ENCODE measurements around the gene CNTN1. TPM values are rescaled to one million over a fixed set of nuclear protein-coding genes. Genes with fewer than 3 reads are reported as not detected.

CNTN1 gene
- total and polyA plus RNA-seq, 10 of the 15 experiments (the other 5 are each of a cell fraction or from before 2014, with no cell fraction given): 0.06 to 0.14 TPM; not detected in 8

DNA sequence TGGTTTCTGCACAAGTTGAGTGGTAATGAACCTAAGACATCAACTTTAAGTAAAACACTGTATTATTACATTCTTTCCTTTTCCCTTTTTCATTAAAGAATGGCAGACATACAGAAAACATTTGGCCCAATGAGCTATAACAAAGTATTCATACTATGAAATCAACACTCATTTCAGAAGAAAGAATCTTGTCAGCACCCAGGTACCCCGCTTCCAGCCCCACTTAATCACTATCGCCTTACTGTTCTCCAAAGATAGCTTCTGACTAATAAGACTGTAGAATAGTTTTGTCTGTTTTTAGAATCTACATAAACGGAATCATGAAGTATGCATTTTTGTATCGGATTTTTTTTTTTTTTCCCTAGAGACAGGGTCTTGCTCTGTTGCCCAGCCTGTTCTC lies 9.5 kb downstream of the CNTN1 start:
- Histone ChIP-seq H3K36me3 (ENCODE audit: control insufficient read depth in 2 of 2, insufficient read depth in 2 of 2, low read length in 1 of 2) (no peaks in the 10 kb centered on the region), H3K9me3 (replicated peaks; ENCODE audit: control insufficient read depth, insufficient read depth, low read length) (no peaks in the 10 kb centered on the region), H3K79me2 (ENCODE audit: control insufficient read depth, insufficient read depth, low read length) (no peaks in the 10 kb centered on the region), H3K9ac (ENCODE audit: control insufficient read depth, insufficient read depth, low read length) (no peak overlapping the region), H3K27me3 (replicated peaks in 1 of 2; ENCODE audit: control insufficient read depth in 2 of 2, insufficient read depth in 2 of 2, low read length in 1 of 2) (no peaks in the 10 kb centered on the region; a peak in 1 of 4 replicates), H3K4me2 (ENCODE audit: control insufficient read depth, insufficient read depth) (no peak overlapping the region), H3K4me3 (no peak overlapping the region), H3K4me1 (ENCODE audit: control insufficient read depth, insufficient read depth, low read length) (no peaks in the 10 kb centered on the region), H2AFZ (ENCODE audit: control insufficient read depth, low read depth, low read length) (no peak overlapping the region), H3K27ac (ENCODE audit: control insufficient read depth, insufficient read depth) (no peak overlapping the region), H4K20me1 (ENCODE audit: control insufficient read depth, insufficient read depth) (no peaks in the 10 kb centered on the region)
- intact Hi-C loops (cut with micrococcal nuclease; ENCODE audit: unreplicated experiment): no loop called here
- 2% methylated on average over 4 of the region's 4 CpGs for WGBS (ENCODE audit: insufficient coverage, insufficient replicate concordance, low lambda C conversion rate, missing lambda C conversion rate)
- no peak for DNase-seq (ENCODE audit: low read depth, low spot score)
- CTCF ChIA-PET: interaction anchor here (0.6 to 0.7 kb wide), 2 partner anchors 30 to 499 kb away, joined by 4 read pairs; no protein-coding TSS in a partner anchor
- BruUV-seq (replicated peaks): no TSS peak
- peak; percentile 41 for FAIRE-seq
- ATAC-seq: peak; percentile 41
- POLR2A ChIA-PET: no interaction called here
- RAD21 ChIA-PET (ENCODE audit: unreplicated experiment): no interaction called here
- in situ Hi-C loops (cut with MboI): no loop called here
- SMC1A ChIA-PET (ENCODE audit: uncharacterized antibody, unreplicated experiment): no interaction called here
- no peak for TF ChIP-seq SIN3A (IDR thresholded peaks at IDR 0.05; ENCODE audit: low read depth, low read length)
- no peak for TF ChIP-seq RB1 (IDR thresholded peaks at IDR 0.05; ENCODE audit: borderline replicate concordance)
- TF ChIP-seq NFIC (IDR thresholded peaks at IDR 0.05; ENCODE audit: low read depth, low read length): peak; percentile 65
- TF ChIP-seq CBFB (IDR thresholded peaks at IDR 0.05; ENCODE audit: low read depth): no peak
- no peak for TF ChIP-seq KAT2A (conservative IDR thresholded peaks at IDR 0.05; ENCODE audit: control insufficient read depth, low read depth, low read length)
- TF ChIP-seq TBL1XR1 (IDR thresholded peaks at IDR 0.05; ENCODE audit: low read depth, low read length): no peak
- peak; percentile 66; the same call in 1 of the 2 replicates for TF ChIP-seq MEF2A (IDR thresholded peaks at IDR 0.05; ENCODE audit: insufficient read depth, low read depth, low read length)
- no peak for TF ChIP-seq NFYA (IDR thresholded peaks at IDR 0.05; ENCODE audit: borderline replicate concordance, low read depth, low read length)
- TF ChIP-seq, protein P1, sequence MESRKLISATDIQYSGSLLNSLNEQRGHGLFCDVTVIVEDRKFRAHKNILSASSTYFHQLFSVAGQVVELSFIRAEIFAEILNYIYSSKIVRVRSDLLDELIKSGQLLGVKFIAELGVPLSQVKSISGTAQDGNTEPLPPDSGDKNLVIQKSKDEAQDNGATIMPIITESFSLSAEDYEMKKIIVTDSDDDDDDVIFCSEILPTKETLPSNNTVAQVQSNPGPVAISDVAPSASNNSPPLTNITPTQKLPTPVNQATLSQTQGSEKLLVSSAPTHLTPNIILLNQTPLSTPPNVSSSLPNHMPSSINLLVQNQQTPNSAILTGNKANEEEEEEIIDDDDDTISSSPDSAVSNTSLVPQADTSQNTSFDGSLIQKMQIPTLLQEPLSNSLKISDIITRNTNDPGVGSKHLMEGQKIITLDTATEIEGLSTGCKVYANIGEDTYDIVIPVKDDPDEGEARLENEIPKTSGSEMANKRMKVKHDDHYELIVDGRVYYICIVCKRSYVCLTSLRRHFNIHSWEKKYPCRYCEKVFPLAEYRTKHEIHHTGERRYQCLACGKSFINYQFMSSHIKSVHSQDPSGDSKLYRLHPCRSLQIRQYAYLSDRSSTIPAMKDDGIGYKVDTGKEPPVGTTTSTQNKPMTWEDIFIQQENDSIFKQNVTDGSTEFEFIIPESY (IDR thresholded peaks at IDR 0.05): no peak
- TF ChIP-seq EED (IDR thresholded peaks at IDR 0.05; ENCODE audit: low read depth): no peak
- peak in 1 of 2 experiments; percentile 51; a peak in 1 of 4 replicates for TF ChIP-seq SRF (IDR thresholded peaks at IDR 0.05; ENCODE audit: low read depth in 2 of 2, low read length in 2 of 2)
- no peak for TF ChIP-seq NBN (IDR thresholded peaks at IDR 0.05)
- peak; percentile 93 for TF ChIP-seq JUNB (IDR thresholded peaks at IDR 0.05)
- 0 out of 2 replicates have a peak, but pooled peaks have one; percentile 22 for TF ChIP-seq RUNX3 (IDR thresholded peaks at IDR 0.05; ENCODE audit: low read length)
- TF ChIP-seq ZZZ3 (IDR thresholded peaks at IDR 0.05; ENCODE audit: control insufficient read depth, insufficient read length, low read depth): no peak
- TF ChIP-seq ZNF274 (IDR thresholded peaks at IDR 0.05; ENCODE audit: insufficient read depth, insufficient read length): no peak
- no peak for TF ChIP-seq CBX5 (IDR thresholded peaks at IDR 0.05; ENCODE audit: low read depth)
- TF ChIP-seq STAT1 (conservative IDR thresholded peaks at IDR 0.05): no peak
- TF ChIP-seq BCL11A (IDR thresholded peaks at IDR 0.05; ENCODE audit: low read depth, low read length): peak; percentile 72; the same call in 1 of the 2 replicates
- TF ChIP-seq ATF7 (IDR thresholded peaks at IDR 0.05; ENCODE audit: low read depth): no peak
- TF ChIP-seq CREM (IDR thresholded peaks at IDR 0.05; ENCODE audit: low read depth): 0 out of 2 replicates have a peak, but pooled peaks have one; percentile 27
- TF ChIP-seq SMC3 (IDR thresholded peaks at IDR 0.05; ENCODE audit: borderline replicate concordance, low read length): no peak
- TF ChIP-seq HDAC6 (IDR thresholded peaks at IDR 0.05; ENCODE audit: unreplicated experiment): no peak
- no peak for TF ChIP-seq NR2F1 (conservative IDR thresholded peaks at IDR 0.05)
- TF ChIP-seq, protein P2, sequence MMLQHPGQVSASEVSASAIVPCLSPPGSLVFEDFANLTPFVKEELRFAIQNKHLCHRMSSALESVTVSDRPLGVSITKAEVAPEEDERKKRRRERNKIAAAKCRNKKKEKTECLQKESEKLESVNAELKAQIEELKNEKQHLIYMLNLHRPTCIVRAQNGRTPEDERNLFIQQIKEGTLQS (IDR thresholded peaks at IDR 0.05; ENCODE audit: borderline replicate concordance, extremely low read depth, low read depth, low read length): no peak
- no peak for TF ChIP-seq NR2C1 (IDR thresholded peaks at IDR 0.05)
